Trophoblast cell (in vitro differentiated cells and primary cell): ENCODE results near the gene CTAG2.
"Not testable (repeated sequence)": the region's sequence is repeated elsewhere in the genome, so short reads cannot be mapped to it uniquely, and the experiment has no call there.

Source experiments
- DNase-seq, 2 donors: peaks; one replicate each; pipeline ENCODE4 v3.0.0-alpha.2; 2016
- H2AFZ ChIP-seq: 2 replicates; pipeline ENCODE4 v1.6.1; 2013; ENCODE audit warnings: low read length, moderate library complexity, mild to moderate bottlenecking; ENCODE audit not compliant: insufficient read depth, poor library complexity
- H2AK5ac ChIP-seq: 2 replicates; pipeline ENCODE4 v1.6.1; 2013; ENCODE audit warnings: mild to moderate bottlenecking, low read length
- H2BK120ac ChIP-seq: 2 replicates; pipeline ENCODE4 v1.6.1; 2013; ENCODE audit warnings: low read length, mild to moderate bottlenecking, moderate library complexity; ENCODE audit not compliant: insufficient read depth, poor library complexity
- H2BK12ac ChIP-seq: 2 replicates; pipeline ENCODE4 v1.6.1; 2013; ENCODE audit warnings: mild to moderate bottlenecking, low read length, moderate library complexity
- H2BK5ac ChIP-seq: 2 replicates; pipeline ENCODE4 v1.6.1; 2013; ENCODE audit warnings: low read length, low read depth, moderate library complexity, mild to moderate bottlenecking; ENCODE audit not compliant: poor library complexity
- H3K14ac ChIP-seq: 2 replicates; pipeline ENCODE4 v1.6.1; 2013; ENCODE audit warnings: mild to moderate bottlenecking, low read length
- H3K18ac ChIP-seq: 2 replicates; pipeline ENCODE4 v1.6.1; 2013; ENCODE audit warnings: mild to moderate bottlenecking, low read length
- H3K23ac ChIP-seq: 2 replicates; pipeline ENCODE4 v1.6.1; 2013; ENCODE audit warnings: low read length
- H3K27ac ChIP-seq: 2 replicates; pipeline ENCODE4 v1.5.1; 2013; ENCODE audit warnings: low read depth, mild to moderate bottlenecking, inconsistent platforms, low read length, moderate library complexity
- H3K27me3 ChIP-seq: 2 replicates; pipeline ENCODE4 v1.6.1; 2013; ENCODE audit warnings: inconsistent platforms, mild to moderate bottlenecking, low read length, moderate library complexity; ENCODE audit not compliant: insufficient read depth
- H3K36me3 ChIP-seq, 2 experiments: 1 replicate in 1 of 2; 2 replicates in 1 of 2; pipeline ENCODE4 v1.6.1; 2013; ENCODE audit warnings: low read length in 2 of 2, mild to moderate bottlenecking in 2 of 2, moderate library complexity in 1 of 2; ENCODE audit not compliant: insufficient read depth in 2 of 2, control insufficient read depth in 1 of 2
- H3K4ac ChIP-seq: 2 replicates; pipeline ENCODE4 v1.6.1; 2013; ENCODE audit warnings: low read depth, mild to moderate bottlenecking, low read length, moderate library complexity
- H3K4me1 ChIP-seq, 2 experiments: 1 replicate in 1 of 2; 2 replicates in 1 of 2; pipeline ENCODE4 v1.6.1; 2013; ENCODE audit warnings: low read length in 2 of 2, mild to moderate bottlenecking in 2 of 2, moderate library complexity in 1 of 2; ENCODE audit not compliant: insufficient read depth in 2 of 2, control insufficient read depth in 1 of 2
- H3K4me2 ChIP-seq: 2 replicates; pipeline ENCODE4 v1.6.1; 2013; ENCODE audit warnings: inconsistent platforms, mild to moderate bottlenecking, low read length, moderate library complexity
- H3K4me3 ChIP-seq: 2 replicates; pipeline ENCODE4 v1.5.1; 2013; ENCODE audit warnings: mild to moderate bottlenecking, low read depth, low read length, inconsistent platforms
- H3K79me1 ChIP-seq: one replicate; pipeline ENCODE4 v1.6.1; 2013; ENCODE audit warnings: low read length
- H3K79me2 ChIP-seq: 2 replicates; pipeline ENCODE4 v1.6.1; 2013; ENCODE audit warnings: low read length, mild to moderate bottlenecking; ENCODE audit not compliant: control insufficient read depth, insufficient read depth, poor library complexity
- H3K9ac ChIP-seq: 2 replicates; pipeline ENCODE4 v1.6.1; 2013; ENCODE audit warnings: mild to moderate bottlenecking, low read length
- H3K9me3 ChIP-seq: 2 replicates; pipeline ENCODE4 v1.6.1; 2013; ENCODE audit warnings: low read depth, mild to moderate bottlenecking, control low read depth, inconsistent platforms, low read length; ENCODE audit not compliant: insufficient read depth
- H4K12ac ChIP-seq: 2 replicates; pipeline ENCODE4 v1.6.1; 2013; ENCODE audit warnings: low read depth, mild to moderate bottlenecking, low read length, moderate library complexity
- H4K8ac ChIP-seq: 2 replicates; pipeline ENCODE4 v1.6.1; 2013; ENCODE audit warnings: low read depth, mild to moderate bottlenecking, low read length, moderate library complexity
- H4K91ac ChIP-seq: one replicate; pipeline ENCODE4 v1.6.1; 2013; ENCODE audit warnings: low read depth, mild to moderate bottlenecking, low read length, moderate library complexity
- WGBS: extraction: QIAGEN DNeasy Blood & Tissue Kit; methylation state at CpG from one replicate; pipeline ENCODE4 v1.1.7; 2013; ENCODE audit warnings: missing lambda C conversion rate; ENCODE audit not compliant: insufficient read length, insufficient coverage; ENCODE audit errors: extremely low coverage; 5-methylcytosine and 5-hydroxymethylcytosine counted together

Gene CTAG2

GRCh38 chrX:154693394-154693793 lies 40.0 kb upstream of the CTAG2 start:
- Histone ChIP-seq H2BK120ac (no peak overlapping the region), H3K9ac (no peak overlapping the region), H3K9me3 (no peaks in the 10 kb centered on the region), H3K18ac (no peak overlapping the region), H3K27me3 (no peaks in the 10 kb centered on the region), H2BK5ac (no peak overlapping the region), H3K27ac (no peak overlapping the region), H3K23ac (no peak overlapping the region), H3K14ac (no peak overlapping the region), H3K4me3 (no peak overlapping the region), H2AK5ac (no peak overlapping the region), H3K79me1 (no peaks in the 10 kb centered on the region), H3K79me2 (no peaks in the 10 kb centered on the region), H4K91ac (no peak overlapping the region), H2BK12ac (no peak overlapping the region), H3K4ac (no peak overlapping the region), H2AFZ (no peak overlapping the region), H4K12ac (no peak overlapping the region), H3K4me2 (no peak overlapping the region), H3K4me1 (no peaks in the 10 kb centered on the region), H4K8ac (no peak overlapping the region), H3K36me3 (no peaks in the 10 kb centered on the region)
- DNase-seq = no peak
- no CpG with 5 or more reads among the region's 3 CpGs for WGBS

GRCh38 chrX:154690438-154690837 lies 37.1 kb upstream of the CTAG2 start:
- H4K8ac ChIP-seq, H3K27ac ChIP-seq, H3K79me2 ChIP-seq, H3K14ac ChIP-seq, H2AK5ac ChIP-seq, H3K9me3 ChIP-seq, H3K4me3 ChIP-seq, H3K27me3 ChIP-seq, H2AFZ ChIP-seq, H4K91ac ChIP-seq, H2BK5ac ChIP-seq, DNase-seq, H3K4ac ChIP-seq, H3K4me1 ChIP-seq, H3K4me2 ChIP-seq, H3K18ac ChIP-seq, H3K23ac ChIP-seq, H2BK120ac ChIP-seq, H3K9ac ChIP-seq, H4K12ac ChIP-seq, H2BK12ac ChIP-seq, H3K36me3 ChIP-seq, H3K79me1 ChIP-seq: not testable (repeated sequence)
- no CpG with 5 or more reads among the region's 2 CpGs for WGBS

GRCh38 chrX:154672084-154672483 lies 18.7 kb upstream of the CTAG2 start:
- not testable (repeated sequence) for H2BK120ac ChIP-seq, H4K12ac ChIP-seq, H3K79me2 ChIP-seq, H3K27me3 ChIP-seq, H3K14ac ChIP-seq, H3K9me3 ChIP-seq, H2AFZ ChIP-seq, H3K9ac ChIP-seq, H2BK5ac ChIP-seq, H3K4me1 ChIP-seq, H2AK5ac ChIP-seq, H3K36me3 ChIP-seq, H4K91ac ChIP-seq, H3K27ac ChIP-seq, H3K4ac ChIP-seq, DNase-seq, H3K4me2 ChIP-seq, H4K8ac ChIP-seq, H2BK12ac ChIP-seq, H3K4me3 ChIP-seq, H3K23ac ChIP-seq, H3K79me1 ChIP-seq, H3K18ac ChIP-seq

- not testable (repeated sequence) for H3K14ac ChIP-seq, H3K36me3 ChIP-seq, H3K4ac ChIP-seq, H2AK5ac ChIP-seq, H4K12ac ChIP-seq, H4K91ac ChIP-seq, H3K27ac ChIP-seq, H3K9me3 ChIP-seq, H4K8ac ChIP-seq, H3K79me1 ChIP-seq, H2BK120ac ChIP-seq, H3K27me3 ChIP-seq, DNase-seq, H3K23ac ChIP-seq, H2AFZ ChIP-seq, H3K79me2 ChIP-seq, H3K9ac ChIP-seq, H2BK5ac ChIP-seq, H2BK12ac ChIP-seq, H3K4me2 ChIP-seq, H3K4me1 ChIP-seq, H3K4me3 ChIP-seq, H3K18ac ChIP-seq
- WGBS = no CpG with 5 or more reads among the region's 8 CpGs
Observed at GRCh38 chrX:154670848-154671247, 17.5 kb upstream of the CTAG2 start.

- Histone ChIP-seq H3K9me3 (peaks cover 3% of the 10 kb centered on the region), H2AK5ac (no peak overlapping the region), H2BK12ac (no peak overlapping the region), H2BK5ac (no peak overlapping the region), H4K12ac (no peak overlapping the region), H3K79me2 (no peaks in the 10 kb centered on the region), H2BK120ac (no peak overlapping the region), H4K8ac (no peak overlapping the region), H4K91ac (no peak overlapping the region), H3K27ac (no peak overlapping the region), H3K4me3 (no peak overlapping the region), H3K23ac (no peak overlapping the region), H3K18ac (no peak overlapping the region), H3K4me2 (no peak overlapping the region), H3K27me3 (no peaks in the 10 kb centered on the region), H3K14ac (no peak overlapping the region), H3K9ac (no peak overlapping the region), H2AFZ (no peak overlapping the region), H3K79me1 (no peaks in the 10 kb centered on the region), H3K4me1 (no peaks in the 10 kb centered on the region), H3K4ac (no peak overlapping the region), H3K36me3 (no peaks in the 10 kb centered on the region)
- no peak for DNase-seq
- WGBS = no CpG with 5 or more reads among the region's 7 CpGs
Observed at GRCh38 chrX:154661899-154662298, 8.5 kb upstream of the CTAG2 start.
